Posterior vena cava (tissue), 2 donors: ENCODE measurements around the gene KCNMA1. TPM values are rescaled to one million over a fixed set of nuclear protein-coding genes. Genes with fewer than 3 reads are reported as not detected.
"Not testable (repeated sequence)": the region's sequence is repeated elsewhere in the genome, so short reads cannot be mapped to it uniquely, and the experiment has no call there.

Experiments
- DNase-seq: peaks from one replicate; pipeline ENCODE4 v3.0.0-alpha.2; 2020; ENCODE audit warnings: low spot score
- intact Hi-C, 2 donors: fragments of 100-400 bp; cut with DNase I; formaldehyde crosslinking; loops; one replicate each; pipeline versions ENCODE4 v1.14.1 to v1.14.2; 2022 to 2023
- total RNA-seq, 2 donors: library from RNA; stranded (reverse); fragmentation: NEBNext Ultra II Directional; extraction: Animal tissue kit (Norgen Biotek cat#: 25700); gene quantifications; one replicate each; pipeline ENCODE4 v1.2.1, GENCODE V29; 2021
- donor health status: DM: yes; HTN: yes; CAD: no.
- donor health status: DM: yes; HTN: yes; CAD: no.

The KCNMA1 gene
- total RNA-seq, 2 donors from 2014 or later = 99.7 to 117 TPM

- DNase-seq = no peak
- intact Hi-C loops = no loop called here
Measured at GRCh38 chr10:77576444-77577032, 61.1 kb downstream of the KCNMA1 start.

GRCh38 chr10:77576007-77576367 lies 61.6 kb downstream of the KCNMA1 start:
- intact Hi-C loops = no loop called here
- no peak for DNase-seq

GRCh38 chr10:77575271-77576006 lies 62.2 kb downstream of the KCNMA1 start:
- intact Hi-C loops = no loop called here
- DNase-seq = no peak

GRCh38 chr10:77574438-77574837 lies 63.2 kb downstream of the KCNMA1 start:
- intact Hi-C loops = no loop called here
- DNase-seq = no peak

GRCh38 chr10:77572520-77572919 lies 65.1 kb downstream of the KCNMA1 start:
- intact Hi-C loops, DNase-seq: not testable (repeated sequence)

- intact Hi-C loops = no loop called here
- DNase-seq = no peak
Measured at GRCh38 chr10:77571490-77571889, 66.1 kb downstream of the KCNMA1 start.

- intact Hi-C loops = no loop called here
- no peak for DNase-seq
Measured at GRCh38 chr10:77566914-77567566, 70.6 kb downstream of the KCNMA1 start.

- no peak for DNase-seq
- intact Hi-C loops = no loop called here
Measured at GRCh38 chr10:77566236-77566635, 71.4 kb downstream of the KCNMA1 start.

GRCh38 chr10:77565590-77566023 lies 72.0 kb downstream of the KCNMA1 start:
- intact Hi-C loops = no loop called here
- no peak for DNase-seq

- no peak for DNase-seq
- intact Hi-C loops = no loop called here
Measured at GRCh38 chr10:77564731-77565589, 72.6 kb downstream of the KCNMA1 start.

GRCh38 chr10:77563638-77564270 lies 73.9 kb downstream of the KCNMA1 start:
- no peak for DNase-seq
- intact Hi-C loops = no loop called here

GRCh38 chr10:77562742-77563141 lies 74.9 kb downstream of the KCNMA1 start:
- intact Hi-C loops = no loop called here
- no peak for DNase-seq

GRCh38 chr10:77561991-77562390 lies 75.6 kb downstream of the KCNMA1 start:
- intact Hi-C loops = no loop called here
- DNase-seq = no peak

GRCh38 chr10:77560471-77560870 lies 77.1 kb downstream of the KCNMA1 start:
- intact Hi-C loops = no loop called here
- DNase-seq = no peak

- DNase-seq = no peak
- intact Hi-C loops = no loop called here
Measured at GRCh38 chr10:77560052-77560451, 77.6 kb downstream of the KCNMA1 start.

GRCh38 chr10:77556990-77557601 lies 80.5 kb downstream of the KCNMA1 start:
- DNase-seq = no peak
- intact Hi-C loops = no loop called here

GRCh38 chr10:77555591-77556212 lies 81.9 kb downstream of the KCNMA1 start:
- DNase-seq = no peak
- intact Hi-C loops = no loop called here

GRCh38 chr10:77554996-77555397 lies 82.6 kb downstream of the KCNMA1 start:
- intact Hi-C loops = no loop called here

GRCh38 chr10:77553966-77554365 lies 83.6 kb downstream of the KCNMA1 start:
- intact Hi-C loops = no loop called here
- no peak for DNase-seq

More at GRCh38 chr10:77554996-77555397, 82.6 kb downstream of the KCNMA1 start:
- DNase-seq = no peak
